GM12873 (cell line): Measurements from ENCODE around the gene RTKN2.

Source experiments
- TF ChIP-seq, protein P1 (sequence below): IDR thresholded peaks from 2 replicates; pipeline ENCODE4 v1.5.1; 2012; ENCODE audit warnings: low read depth, mild to moderate bottlenecking, moderate library complexity, low read length, control low read depth; ENCODE audit not compliant: insufficient read depth; ENCODE audit errors: missing control alignments

The RTKN2 gene

GRCh38 chr10:62182171-62182570, 86.5 kb downstream of the RTKN2 start:
- TF ChIP-seq, protein P1, sequence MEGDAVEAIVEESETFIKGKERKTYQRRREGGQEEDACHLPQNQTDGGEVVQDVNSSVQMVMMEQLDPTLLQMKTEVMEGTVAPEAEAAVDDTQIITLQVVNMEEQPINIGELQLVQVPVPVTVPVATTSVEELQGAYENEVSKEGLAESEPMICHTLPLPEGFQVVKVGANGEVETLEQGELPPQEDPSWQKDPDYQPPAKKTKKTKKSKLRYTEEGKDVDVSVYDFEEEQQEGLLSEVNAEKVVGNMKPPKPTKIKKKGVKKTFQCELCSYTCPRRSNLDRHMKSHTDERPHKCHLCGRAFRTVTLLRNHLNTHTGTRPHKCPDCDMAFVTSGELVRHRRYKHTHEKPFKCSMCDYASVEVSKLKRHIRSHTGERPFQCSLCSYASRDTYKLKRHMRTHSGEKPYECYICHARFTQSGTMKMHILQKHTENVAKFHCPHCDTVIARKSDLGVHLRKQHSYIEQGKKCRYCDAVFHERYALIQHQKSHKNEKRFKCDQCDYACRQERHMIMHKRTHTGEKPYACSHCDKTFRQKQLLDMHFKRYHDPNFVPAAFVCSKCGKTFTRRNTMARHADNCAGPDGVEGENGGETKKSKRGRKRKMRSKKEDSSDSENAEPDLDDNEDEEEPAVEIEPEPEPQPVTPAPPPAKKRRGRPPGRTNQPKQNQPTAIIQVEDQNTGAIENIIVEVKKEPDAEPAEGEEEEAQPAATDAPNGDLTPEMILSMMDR, result no peak

DNA sequence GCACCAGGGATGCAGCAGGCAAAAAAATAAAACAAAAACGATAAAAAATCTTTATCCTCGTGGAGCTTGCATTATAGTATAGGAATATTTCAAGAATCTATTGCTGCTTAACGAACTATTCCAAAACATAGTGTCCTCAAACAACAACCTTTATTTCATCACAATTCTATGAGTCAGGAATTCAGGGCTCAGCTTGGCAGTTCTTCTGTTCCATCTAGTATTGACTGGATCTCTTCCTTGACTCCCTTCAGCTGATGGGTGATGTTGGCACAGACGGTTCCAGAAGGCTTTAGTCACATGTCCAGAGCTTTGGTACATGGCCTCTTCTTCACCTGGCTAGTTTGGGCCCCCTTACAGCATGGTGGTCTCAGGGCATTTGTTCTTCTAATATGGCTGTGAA, 88.0 kb downstream of the RTKN2 start:
- TF ChIP-seq, protein P1, result no peak

GRCh38 chr10:62178568-62178967, 90.1 kb downstream of the RTKN2 start:
- TF ChIP-seq, protein P1, result no peak

- TF ChIP-seq, protein P1, result no peak
These were observed 91.5 kb downstream of the RTKN2 start for GRCh38 chr10:62177111-62177510.

DNA sequence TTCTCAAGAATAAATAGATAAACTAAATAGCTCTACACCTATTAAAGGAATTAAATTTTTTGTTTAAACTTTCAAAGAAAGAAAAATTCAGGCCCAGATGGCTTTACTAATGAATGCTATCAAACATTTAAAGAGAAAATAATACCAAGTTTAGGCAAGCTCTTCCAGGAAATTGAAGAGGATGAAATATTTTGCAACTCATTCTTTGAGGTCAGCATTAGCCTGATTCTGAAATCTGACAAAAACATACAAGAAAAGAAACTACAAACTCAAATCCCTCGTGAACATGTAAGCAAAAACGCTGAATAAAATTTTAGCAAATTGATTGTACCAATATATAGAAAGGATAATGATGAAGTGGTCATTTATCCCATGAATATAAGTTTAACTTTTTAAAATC, 93.4 kb downstream of the RTKN2 start:
- TF ChIP-seq, protein P1, result no peak

DNA sequence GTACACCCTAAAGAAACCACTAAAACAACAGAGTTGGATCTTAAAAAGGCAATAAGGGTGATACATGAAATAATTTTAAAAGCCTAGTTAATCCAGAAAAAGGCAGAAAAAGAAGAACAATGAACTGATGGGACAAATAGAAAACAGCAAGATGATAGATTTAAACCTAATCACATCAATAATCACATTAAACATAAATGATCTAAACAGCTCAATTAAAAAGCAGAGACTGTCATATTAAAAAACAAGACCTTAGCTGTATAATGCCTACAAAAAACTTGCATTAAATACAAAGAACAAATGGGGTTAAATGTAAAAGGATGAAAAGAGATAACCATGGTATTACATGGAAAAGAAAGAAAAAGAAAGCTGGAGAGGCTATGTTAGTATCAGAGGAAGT, 96.2 kb downstream of the RTKN2 start:
- TF ChIP-seq, protein P1, result no peak

GRCh38 chr10:62171791-62172190, 96.9 kb downstream of the RTKN2 start:
- TF ChIP-seq, protein P1, result no peak

- TF ChIP-seq, protein P1, result no peak
These were observed 97.9 kb downstream of the RTKN2 start for GRCh38 chr10:62170732-62171131.
